Islet precursor cell (in vitro differentiated cells): ENCODE results near the gene TIMM8B.
"Not testable (repeated sequence)": the region's sequence is repeated elsewhere in the genome, so short reads cannot be mapped to it uniquely, and the experiment has no call there.

ENCODE experiments used
- DNase-seq: peaks from one replicate; pipeline ENCODE4 v3.0.0-alpha.2; 2018

TIMM8B gene

DNA sequence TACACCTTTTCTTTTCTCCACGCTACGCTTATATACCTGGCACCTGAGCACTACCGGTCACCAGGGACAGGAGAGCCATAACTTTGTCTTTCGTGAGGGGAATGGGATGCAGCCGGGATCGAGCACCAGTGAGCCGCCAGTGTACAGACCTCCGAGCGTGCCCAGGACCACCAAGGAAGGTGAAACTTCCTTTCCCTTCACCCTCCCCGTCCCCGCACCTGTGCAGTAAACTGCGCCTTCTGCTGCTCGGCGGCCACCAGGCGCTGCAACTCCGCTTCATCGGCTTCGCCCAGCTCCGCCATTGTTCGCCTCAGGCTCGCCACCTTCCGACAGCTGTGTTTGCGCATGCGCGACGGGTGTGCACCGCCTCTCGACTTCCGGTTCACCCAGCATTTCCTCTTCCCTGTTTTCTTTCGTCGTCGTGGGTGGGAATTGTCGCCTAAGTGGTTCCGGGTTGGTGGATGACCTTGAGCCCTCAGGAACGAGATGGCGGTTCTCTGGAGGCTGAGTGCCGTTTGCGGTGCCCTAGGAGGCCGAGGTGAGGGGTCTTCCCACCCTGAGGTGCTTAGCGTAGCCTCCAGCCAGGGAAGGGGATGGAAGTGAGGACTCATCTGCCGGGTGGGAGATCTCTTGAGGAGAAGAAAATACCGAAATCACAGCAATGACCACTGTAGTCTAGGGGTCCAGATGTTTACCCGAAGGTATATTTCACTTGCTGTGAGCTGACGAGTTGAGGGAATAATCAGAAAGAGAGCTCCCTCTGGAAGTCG is at the start of gene TIMM8B, which contains the start of gene SDHD:
Gene TIMM8B, minus strand, starts transcription at position 335 of the 770 bp plus-strand sequence. Its CDS starts 33 bp downstream, at position 302.
Gene SDHD, plus strand, starts transcription at position 452 of the 770 bp plus-strand sequence. Its CDS starts 35 bp downstream, at position 487.
- peak; percentile 98 for DNase-seq

DNA sequence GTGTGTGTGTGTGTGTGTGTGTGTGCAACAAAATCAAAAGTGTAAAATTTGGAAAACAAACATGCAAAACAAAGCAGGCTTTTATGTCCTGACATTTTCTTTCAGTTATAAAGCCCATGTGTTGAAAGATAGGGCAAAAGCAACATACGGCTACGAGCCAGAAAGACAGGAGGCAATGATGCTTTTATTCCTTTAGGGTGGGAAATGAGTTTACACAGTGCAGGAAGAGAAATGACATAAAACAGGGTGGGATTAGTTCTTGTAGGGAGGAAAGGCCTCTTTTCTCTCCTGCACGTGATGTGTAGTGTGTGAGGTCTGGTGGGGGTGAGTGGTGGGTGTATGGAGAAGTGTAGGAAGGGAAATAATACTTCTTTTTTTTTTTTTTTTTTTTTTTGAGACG is 47.9 kb upstream of the TIMM8B start:
- DNase-seq = no peak

DNA sequence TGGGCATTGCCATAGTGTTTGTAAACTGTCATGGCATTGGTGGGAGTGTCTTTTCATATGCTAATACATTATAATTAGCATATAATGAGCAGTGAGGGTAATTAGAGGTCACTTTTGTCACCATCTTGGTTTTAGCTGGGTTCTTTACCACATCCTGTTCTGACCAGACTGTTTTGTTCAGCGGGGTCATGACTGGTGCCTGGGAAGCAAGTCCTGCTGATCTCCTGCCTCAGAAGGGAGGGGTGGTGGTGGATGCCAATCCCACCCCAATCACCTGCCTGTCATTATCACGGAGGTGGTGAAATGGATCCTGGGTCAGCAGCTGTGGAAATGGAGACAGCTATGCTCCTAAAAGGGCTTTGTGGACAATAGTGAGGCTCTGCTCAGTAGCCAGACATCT is 46.2 kb upstream of the TIMM8B start:
- DNase-seq = no peak

GRCh38 chr11:112129656-112130055 is 43.1 kb upstream of the TIMM8B start:
- no peak for DNase-seq

DNA sequence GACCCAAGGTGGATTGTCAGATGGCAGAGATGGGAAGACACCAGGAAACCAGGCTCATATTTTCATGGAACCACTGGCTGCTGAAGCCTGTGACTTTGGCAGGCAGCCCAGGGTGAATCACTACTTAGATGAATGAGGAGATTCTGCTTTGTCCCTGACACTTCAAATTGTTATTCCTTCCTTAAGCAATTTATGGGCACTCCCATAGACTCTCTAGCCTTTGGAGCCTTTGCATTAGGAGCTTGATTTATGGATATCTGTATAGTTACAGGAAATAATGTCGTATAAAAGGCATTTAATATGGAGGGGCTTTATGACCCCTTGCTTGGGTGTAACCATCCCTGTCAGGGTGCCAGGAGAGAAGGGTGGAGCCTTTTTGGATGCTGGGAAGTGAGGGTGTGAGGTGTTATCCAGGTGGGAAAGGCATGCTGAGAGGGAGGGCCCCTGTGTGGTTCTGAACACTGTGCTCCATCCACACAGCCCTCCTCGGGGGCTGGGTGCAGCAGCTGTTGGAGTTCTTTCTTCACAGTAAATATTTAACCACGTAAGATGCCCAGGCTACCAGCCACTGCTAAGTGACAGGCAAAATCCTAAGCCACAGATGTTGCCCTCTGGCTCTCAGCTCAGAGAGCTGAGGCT is 42.0 kb upstream of the TIMM8B start:
- DNase-seq = no peak

GRCh38 chr11:112127056-112127455 is 40.5 kb upstream of the TIMM8B start:
- no peak for DNase-seq

DNA sequence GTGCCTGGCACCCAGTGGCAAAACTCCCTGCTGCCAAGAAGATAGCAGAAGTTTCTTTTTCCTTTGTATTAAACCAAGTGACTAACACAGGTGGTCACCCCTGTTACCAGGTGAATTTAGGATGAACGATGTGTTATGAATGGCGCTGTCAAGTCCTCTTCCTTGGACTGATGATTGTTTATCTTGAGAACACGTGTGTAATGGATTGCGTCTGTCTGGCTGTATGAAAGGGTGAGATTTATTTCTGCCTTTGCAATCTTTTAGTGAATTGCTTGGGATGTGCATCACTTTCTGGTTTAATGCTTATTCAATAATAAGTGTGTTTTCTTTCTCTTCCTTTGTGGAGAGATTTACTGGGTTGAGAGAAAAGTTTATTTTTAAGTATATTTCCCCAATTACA is 36.6 kb upstream of the TIMM8B start:
- no peak for DNase-seq

GRCh38 chr11:112121981-112122615 is 35.5 kb upstream of the TIMM8B start:
- DNase-seq = no peak

DNA sequence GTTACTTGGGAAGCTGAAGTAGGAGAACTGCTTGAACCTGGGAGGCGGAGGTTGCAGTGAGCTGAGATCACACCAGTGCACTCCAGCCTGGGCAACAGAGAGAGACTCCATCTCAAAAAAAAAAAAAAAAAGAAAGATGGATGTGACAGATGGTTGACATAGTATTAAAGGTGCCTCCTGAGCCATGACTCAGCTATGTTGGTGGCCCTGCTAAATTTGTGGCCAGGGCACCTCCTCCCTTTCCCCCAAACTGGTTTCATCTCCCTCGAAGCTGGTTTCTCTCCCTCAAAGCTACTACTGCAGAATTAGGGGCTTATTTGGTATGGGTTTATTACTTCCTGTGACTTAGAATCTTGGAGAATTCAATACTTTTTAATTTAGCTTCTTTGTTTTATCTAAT is 31.6 kb upstream of the TIMM8B start:
- no peak for DNase-seq

- no peak for DNase-seq
Measured at GRCh38 chr11:112115386-112115785, 28.8 kb upstream of the TIMM8B start.

DNA sequence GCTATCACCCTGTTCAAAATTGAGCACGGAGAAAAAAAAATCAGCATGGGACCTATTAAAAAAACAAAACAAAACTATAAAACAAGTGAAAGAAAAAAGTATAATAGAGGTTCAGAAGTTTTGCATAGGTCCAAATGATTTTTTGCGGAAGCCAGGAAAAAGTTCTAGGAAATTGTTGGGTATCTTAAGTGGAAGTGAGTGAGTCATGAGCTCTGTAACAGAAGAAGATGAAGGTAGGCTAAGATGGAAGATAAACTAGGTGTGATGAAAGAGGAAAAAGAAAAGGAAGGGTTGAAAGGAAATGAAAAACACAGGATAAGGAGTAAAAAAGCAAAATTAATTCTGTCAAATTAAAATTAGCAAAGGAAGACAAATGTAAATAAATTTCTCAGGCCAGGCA is 27.9 kb upstream of the TIMM8B start:
- no peak for DNase-seq

DNA sequence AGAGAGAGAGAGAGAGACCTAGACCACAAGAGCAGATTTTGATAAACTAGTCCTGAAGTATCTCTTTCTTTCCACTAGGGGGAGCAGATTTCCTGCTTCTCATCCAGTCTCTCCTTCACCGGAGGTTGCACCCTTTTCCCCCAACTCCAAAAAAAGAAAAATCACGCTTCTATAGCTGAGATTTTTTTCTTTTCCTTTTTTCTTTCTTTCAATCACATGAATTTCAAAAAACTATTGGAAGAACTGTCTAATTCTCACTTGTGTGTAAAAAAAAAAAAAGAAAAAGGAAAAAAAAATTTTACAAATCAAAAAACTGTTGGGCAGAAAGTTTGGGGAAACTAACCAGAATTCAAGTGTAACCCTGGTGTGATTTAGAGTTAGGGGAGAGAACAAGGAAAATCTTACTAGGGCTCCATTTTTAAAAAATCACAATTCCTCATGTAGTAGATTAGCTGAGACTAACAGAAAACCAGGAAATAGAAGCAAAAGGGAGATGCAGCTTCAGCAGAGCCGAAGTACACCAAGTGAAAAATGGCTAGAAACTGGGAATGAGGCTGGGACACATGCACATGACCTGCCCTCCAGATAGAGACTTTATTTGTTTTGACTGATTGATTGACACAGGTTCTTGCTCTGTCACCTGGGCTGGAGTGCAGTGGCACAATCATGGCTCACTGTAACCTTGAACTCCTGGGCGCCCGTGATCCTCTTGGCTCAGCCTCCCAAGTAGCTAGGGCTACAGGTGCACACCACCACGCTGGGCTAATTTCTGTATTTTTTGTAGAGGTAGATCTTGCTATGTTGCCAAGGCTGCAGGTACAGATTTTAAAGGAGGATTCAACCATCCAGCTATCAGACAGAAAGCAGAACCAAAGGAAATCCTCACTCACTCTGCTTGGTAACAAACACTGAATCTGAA is 27.2 kb upstream of the TIMM8B start:
- no peak for DNase-seq

- DNase-seq = no peak
Measured at GRCh38 chr11:112106070-112106469, 19.5 kb upstream of the TIMM8B start.

DNA sequence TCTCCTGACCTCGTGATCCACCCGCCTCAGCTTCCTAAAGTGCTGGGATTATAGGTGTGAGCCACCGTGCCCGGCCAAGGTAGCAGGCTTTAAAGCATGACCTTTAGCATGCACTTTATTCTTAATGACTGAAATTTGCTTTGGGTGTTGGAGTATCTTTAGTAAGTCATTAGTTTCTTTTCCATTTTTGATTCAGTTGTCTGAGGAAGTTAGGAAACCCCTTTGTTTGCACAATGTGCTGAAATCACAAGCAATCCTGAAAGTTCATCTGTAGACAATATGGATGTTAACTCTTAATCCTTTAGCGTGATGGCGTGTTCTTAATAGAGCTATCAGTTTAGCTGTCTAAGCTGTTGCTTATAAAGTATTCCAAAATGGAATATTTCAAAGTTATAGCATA is 16.9 kb upstream of the TIMM8B start:
- DNase-seq = no peak

DNA sequence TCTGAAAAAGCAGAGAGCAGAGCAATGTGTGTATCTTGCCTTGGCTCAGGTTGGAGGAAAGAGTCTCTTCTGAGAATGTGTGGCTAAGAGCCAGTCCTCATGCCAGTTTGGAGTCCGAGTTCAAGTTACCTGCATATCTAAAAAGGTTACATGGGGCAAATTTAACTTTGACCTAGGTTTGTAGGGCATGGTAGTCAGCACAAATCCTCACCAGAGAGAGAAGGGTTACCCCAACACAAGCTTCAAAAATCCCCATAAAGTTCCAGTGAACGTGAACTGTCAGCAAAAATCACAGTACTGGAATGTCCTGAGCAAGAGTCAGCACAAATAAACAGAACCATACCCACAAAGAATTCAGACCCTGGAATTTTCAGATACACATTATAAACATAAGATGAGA is 13.9 kb upstream of the TIMM8B start:
- no peak for DNase-seq

DNA sequence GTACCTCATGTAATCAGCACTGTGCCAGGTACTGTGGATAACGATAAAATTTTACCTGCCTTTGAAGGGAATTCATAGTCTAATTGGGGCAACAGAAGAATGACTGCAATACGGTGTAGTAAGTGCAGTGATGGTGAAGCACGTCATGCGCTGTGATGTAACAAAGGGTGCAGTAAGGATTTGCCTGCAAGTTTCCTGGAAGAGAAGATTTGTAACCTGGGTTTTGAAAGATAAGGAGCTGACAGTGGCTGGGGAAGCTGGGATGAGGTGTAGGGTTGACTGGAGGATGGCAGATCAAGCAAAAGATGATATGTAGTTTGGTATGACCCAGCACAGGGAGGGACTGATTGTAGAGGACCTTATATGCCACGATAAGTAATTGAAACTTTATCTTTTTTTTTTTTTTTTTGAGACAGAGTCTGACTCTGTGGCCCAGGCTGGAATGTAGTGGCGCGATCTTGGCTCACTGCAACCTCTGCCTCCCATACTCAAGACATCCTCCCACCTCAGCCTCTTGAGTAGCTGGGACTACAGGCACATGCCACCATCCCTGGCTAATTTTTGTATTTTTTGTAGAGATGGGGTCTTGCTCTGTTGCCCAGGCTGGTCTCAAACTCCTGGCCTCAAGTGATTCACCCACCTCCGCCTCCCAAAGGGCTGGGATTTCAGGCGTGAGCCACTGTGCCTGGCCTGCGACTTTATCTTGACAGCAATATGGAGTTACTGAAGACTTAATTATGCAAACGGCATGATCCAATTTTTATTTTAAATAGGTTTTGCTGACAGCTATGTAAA is 11.4 kb upstream of the TIMM8B start:
- DNase-seq = no peak

- DNase-seq = no peak
Measured at GRCh38 chr11:112096194-112096593, 9.6 kb upstream of the TIMM8B start.

GRCh38 chr11:112095302-112095701 is 8.7 kb upstream of the TIMM8B start:
- DNase-seq = not testable (repeated sequence)

DNA sequence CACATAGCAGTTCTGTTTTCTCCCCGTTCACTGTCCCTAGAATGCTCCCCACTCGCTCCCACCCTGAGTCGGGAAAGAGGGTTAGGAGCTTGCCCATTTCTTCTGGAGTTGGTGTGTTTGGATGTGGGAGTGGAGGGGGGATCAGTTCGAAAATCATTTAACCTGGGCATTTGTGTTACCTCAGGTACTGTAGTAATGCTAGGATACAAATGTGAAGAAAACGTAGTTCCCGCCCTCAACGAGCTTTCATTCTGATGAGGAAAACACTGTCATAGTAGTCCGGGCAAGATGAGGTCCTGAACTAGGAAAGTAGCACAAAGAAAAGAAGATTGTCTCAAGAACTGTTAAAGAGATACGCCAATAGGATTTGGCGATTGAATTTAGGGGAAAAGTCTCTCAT is 656 bp upstream of the TIMM8B start:
- DNase-seq = no peak

GRCh38 chr11:112085822-112086421 is 634 bp downstream of the TIMM8B start:
- peak; percentile 54 for DNase-seq

- DNase-seq = no peak
Measured at GRCh38 chr11:112082729-112083128, 3.8 kb downstream of the TIMM8B start.
